ENCODE data around the gene IKZF4.

DNA sequence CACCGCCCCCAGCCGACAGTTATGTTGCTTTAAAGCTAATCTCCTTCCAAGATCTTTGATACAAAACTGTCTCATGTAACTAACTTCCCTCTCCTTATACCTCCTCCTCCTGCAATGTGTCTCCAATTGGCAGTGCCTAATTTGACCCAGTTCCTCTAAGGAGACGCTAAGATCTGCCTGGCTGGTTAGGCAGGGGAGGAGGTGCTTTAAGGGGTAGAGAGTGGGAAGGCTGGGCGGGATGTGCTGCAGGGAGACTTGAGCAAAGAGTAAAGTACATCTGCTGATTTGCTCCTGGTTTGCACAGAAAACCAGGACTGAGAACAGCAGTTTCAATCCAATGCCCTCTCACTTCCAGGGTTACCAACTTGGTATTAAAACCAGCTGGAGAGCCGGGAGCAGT, 7.4 kb upstream of the IKZF4 start:
- TF ChIP-seq, protein P1, sequence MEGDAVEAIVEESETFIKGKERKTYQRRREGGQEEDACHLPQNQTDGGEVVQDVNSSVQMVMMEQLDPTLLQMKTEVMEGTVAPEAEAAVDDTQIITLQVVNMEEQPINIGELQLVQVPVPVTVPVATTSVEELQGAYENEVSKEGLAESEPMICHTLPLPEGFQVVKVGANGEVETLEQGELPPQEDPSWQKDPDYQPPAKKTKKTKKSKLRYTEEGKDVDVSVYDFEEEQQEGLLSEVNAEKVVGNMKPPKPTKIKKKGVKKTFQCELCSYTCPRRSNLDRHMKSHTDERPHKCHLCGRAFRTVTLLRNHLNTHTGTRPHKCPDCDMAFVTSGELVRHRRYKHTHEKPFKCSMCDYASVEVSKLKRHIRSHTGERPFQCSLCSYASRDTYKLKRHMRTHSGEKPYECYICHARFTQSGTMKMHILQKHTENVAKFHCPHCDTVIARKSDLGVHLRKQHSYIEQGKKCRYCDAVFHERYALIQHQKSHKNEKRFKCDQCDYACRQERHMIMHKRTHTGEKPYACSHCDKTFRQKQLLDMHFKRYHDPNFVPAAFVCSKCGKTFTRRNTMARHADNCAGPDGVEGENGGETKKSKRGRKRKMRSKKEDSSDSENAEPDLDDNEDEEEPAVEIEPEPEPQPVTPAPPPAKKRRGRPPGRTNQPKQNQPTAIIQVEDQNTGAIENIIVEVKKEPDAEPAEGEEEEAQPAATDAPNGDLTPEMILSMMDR (IDR thresholded peaks at IDR 0.05; ENCODE audit: insufficient read depth, low read depth, low read length), result no peak
- no peak for TF ChIP-seq EZH2 (IDR thresholded peaks at IDR 0.05; ENCODE audit: insufficient read depth, low read length)

Measured in astrocyte (in vitro differentiated cells and primary cell).